Endodermal cell (in vitro differentiated cells): Measurements from ENCODE around the gene IL1F10. TPM values are rescaled to one million over a fixed set of nuclear protein-coding genes. Genes with fewer than 3 reads are reported as not detected.

ENCODE experiments used
- DNase-seq: peaks from one replicate; pipeline ENCODE4 v3.0.0-alpha.2; 2017
- H3K27ac ChIP-seq: 2 replicates; pipeline ENCODE4 v1.5.1; 2013; ENCODE audit warnings: mild to moderate bottlenecking, low read depth, low read length, moderate library complexity
- H3K27me3 ChIP-seq: 2 replicates; pipeline ENCODE4 v1.6.1; 2013; ENCODE audit warnings: mild to moderate bottlenecking, low read length, moderate library complexity; ENCODE audit not compliant: insufficient read depth, control insufficient read depth, poor library complexity, severe bottlenecking
- H3K36me3 ChIP-seq: 2 replicates; pipeline ENCODE4 v1.7.0; 2013; ENCODE audit warnings: mild to moderate bottlenecking, low read length, moderate library complexity; ENCODE audit not compliant: control insufficient read depth, insufficient read depth
- H3K4me1 ChIP-seq: one replicate; pipeline ENCODE4 v1.7.0; 2013; ENCODE audit warnings: low read length; ENCODE audit not compliant: control insufficient read depth, insufficient read depth
- H3K4me3 ChIP-seq: 2 replicates; pipeline ENCODE4 v1.5.1; 2013; ENCODE audit warnings: mild to moderate bottlenecking, low read length, moderate library complexity
- H3K9ac ChIP-seq: 2 replicates; pipeline ENCODE4 v1.6.1; 2013; ENCODE audit warnings: mild to moderate bottlenecking, low read length, moderate library complexity; ENCODE audit not compliant: poor library complexity, severe bottlenecking; ENCODE audit errors: extremely low read depth
- H3K9me3 ChIP-seq: 2 replicates; pipeline ENCODE4 v1.6.1; 2013; ENCODE audit warnings: mild to moderate bottlenecking, low read length, moderate library complexity; ENCODE audit not compliant: control insufficient read depth
- H3K27ac Mint-ChIP-seq: 2 replicates; pipeline ENCODE4 v1.8.0; 2020; ENCODE audit warnings: mixed read lengths
- H3K27me3 Mint-ChIP-seq: 2 replicates; pipeline ENCODE4 v1.8.0; 2021; ENCODE audit warnings: mild to moderate bottlenecking, mixed read lengths; ENCODE audit not compliant: insufficient read depth
- H3K36me3 Mint-ChIP-seq: 2 replicates; pipeline ENCODE4 v1.8.0; 2020; ENCODE audit warnings: low read depth, mixed read lengths
- H3K4me1 Mint-ChIP-seq: 2 replicates; pipeline ENCODE4 v1.8.0; 2020; ENCODE audit warnings: mixed read lengths
- H3K4me3 Mint-ChIP-seq: 2 replicates; pipeline ENCODE4 v1.8.0; 2020; ENCODE audit warnings: mild to moderate bottlenecking, moderate library complexity, mixed read lengths
- H3K9me3 Mint-ChIP-seq: 2 replicates; pipeline ENCODE4 v1.8.0; 2020; ENCODE audit warnings: mild to moderate bottlenecking, mixed read lengths
- WGBS, 2 experiments: methylation state at CpG; one replicate each; pipeline versions ENCODE4 v1.1.5 to v1.1.7; 2013; ENCODE audit warnings: missing lambda C conversion rate in 2 of 2, mixed read lengths in 1 of 2; ENCODE audit not compliant: insufficient coverage in 1 of 2, insufficient read length in 1 of 2; 5-methylcytosine and 5-hydroxymethylcytosine counted together
- total RNA-seq, 2 donors: library from RNA; stranded (reverse); fragmentation: NEBNext Ultra II Directional in 1 of 2; extraction: Animal tissue kit (Norgen Biotek cat#: 25700) in 1 of 2; gene quantifications; 2 replicates in 1 of 2; 3 replicates in 1 of 2; pipeline ENCODE4 v1.2.1, GENCODE V29; 2021
- TF ChIP-seq, protein P1 (sequence below): fragments of 200-600 bp; sonication (generic); conservative IDR thresholded peaks from 2 replicates; pipeline ENCODE4 v1.5.0; 2021; ENCODE audit warnings: antibody characterized with exemption, mild to moderate bottlenecking

The IL1F10 gene
- total RNA-seq, 2 donors from 2014 or later = not detected

DNA sequence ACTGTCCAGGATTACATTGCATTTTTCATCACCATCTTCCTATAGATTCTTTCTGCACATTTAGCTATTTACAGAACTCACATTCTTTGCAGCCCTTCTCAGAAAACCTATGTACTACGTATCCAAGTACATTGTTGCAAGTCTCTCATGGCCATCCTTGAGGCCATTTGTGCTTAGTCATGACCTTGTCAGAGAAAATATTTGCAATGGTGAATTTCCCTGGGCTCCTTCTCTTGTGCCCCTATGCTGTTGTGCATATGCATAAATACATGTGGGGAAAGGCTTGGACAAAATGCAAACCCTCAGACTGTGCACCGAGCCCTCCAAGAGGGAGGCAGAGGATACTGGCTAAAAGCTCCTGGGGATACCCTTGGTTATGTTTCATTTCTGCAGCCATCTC is 43.0 kb upstream of the IL1F10 start:
- Mint-ChIP-seq H3K27ac (no peak overlapping the region), H3K27me3 (peaks cover 57% of the 10 kb centered on the region)

DNA sequence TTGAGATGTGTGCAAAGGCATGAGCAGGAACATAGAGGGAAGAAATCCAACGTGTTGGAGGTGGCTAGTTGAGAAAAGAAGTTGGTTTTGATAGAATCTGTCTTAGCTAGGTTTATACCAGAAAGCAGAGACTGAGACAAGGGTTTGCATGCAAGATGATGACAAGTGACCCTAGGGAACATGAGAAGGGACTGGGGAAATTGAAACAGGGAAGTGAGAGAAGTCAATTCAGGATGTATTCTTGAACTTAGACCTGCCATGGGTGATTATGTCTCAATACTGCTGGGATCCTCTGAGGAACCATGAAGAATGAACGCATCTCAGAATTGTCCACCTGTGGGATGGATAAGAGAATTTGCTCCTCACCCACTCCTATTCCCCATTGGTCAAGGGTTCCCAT is 42.0 kb upstream of the IL1F10 start:
- DNase-seq = no peak
- Histone ChIP-seq H3K9ac (no peak overlapping the region), H3K4me3 (no peak overlapping the region), H3K4me1 (no peaks in the 10 kb centered on the region), H3K36me3 (no peaks in the 10 kb centered on the region), H3K9me3 (no peaks in the 10 kb centered on the region), H3K27me3 (peaks cover 81% of the 10 kb centered on the region), H3K27ac (no peak overlapping the region)
- peaks cover 63% of the 10 kb centered on the region for H3K27me3 Mint-ChIP-seq
- H3K36me3 Mint-ChIP-seq = no peaks in the 10 kb centered on the region
- no peaks in the 10 kb centered on the region for H3K4me1 Mint-ChIP-seq
- no peak overlapping the region for H3K27ac Mint-ChIP-seq
- no peak overlapping the region for H3K4me3 Mint-ChIP-seq
- 53 to 60% methylated on average over 2 of the region's 2 CpGs for WGBS, 2 experiments
- no peaks in the 10 kb centered on the region for H3K9me3 Mint-ChIP-seq
- TF ChIP-seq, protein P1, sequence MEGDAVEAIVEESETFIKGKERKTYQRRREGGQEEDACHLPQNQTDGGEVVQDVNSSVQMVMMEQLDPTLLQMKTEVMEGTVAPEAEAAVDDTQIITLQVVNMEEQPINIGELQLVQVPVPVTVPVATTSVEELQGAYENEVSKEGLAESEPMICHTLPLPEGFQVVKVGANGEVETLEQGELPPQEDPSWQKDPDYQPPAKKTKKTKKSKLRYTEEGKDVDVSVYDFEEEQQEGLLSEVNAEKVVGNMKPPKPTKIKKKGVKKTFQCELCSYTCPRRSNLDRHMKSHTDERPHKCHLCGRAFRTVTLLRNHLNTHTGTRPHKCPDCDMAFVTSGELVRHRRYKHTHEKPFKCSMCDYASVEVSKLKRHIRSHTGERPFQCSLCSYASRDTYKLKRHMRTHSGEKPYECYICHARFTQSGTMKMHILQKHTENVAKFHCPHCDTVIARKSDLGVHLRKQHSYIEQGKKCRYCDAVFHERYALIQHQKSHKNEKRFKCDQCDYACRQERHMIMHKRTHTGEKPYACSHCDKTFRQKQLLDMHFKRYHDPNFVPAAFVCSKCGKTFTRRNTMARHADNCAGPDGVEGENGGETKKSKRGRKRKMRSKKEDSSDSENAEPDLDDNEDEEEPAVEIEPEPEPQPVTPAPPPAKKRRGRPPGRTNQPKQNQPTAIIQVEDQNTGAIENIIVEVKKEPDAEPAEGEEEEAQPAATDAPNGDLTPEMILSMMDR = no peak

More for the DNA sequence above, 43.0 kb upstream of the IL1F10 start:
- H3K36me3 ChIP-seq = no peaks in the 10 kb centered on the region
- no peaks in the 10 kb centered on the region for H3K4me1 ChIP-seq
- H3K27me3 ChIP-seq = peaks cover 80% of the 10 kb centered on the region
- WGBS, 2 experiments = 91 to 100% methylated on average over 1 to 2 of the region's 2 CpGs
- DNase-seq = no peak
- H3K36me3 Mint-ChIP-seq = no peaks in the 10 kb centered on the region
- H3K9me3 ChIP-seq = no peaks in the 10 kb centered on the region
- H3K4me1 Mint-ChIP-seq = no peaks in the 10 kb centered on the region
- TF ChIP-seq, protein P1 = no peak
- no peak overlapping the region for H3K27ac ChIP-seq
- H3K9ac ChIP-seq = no peak overlapping the region
- no peak overlapping the region for H3K4me3 Mint-ChIP-seq
- no peak overlapping the region for H3K4me3 ChIP-seq
- H3K9me3 Mint-ChIP-seq = peaks cover 1% of the 10 kb centered on the region

DNA sequence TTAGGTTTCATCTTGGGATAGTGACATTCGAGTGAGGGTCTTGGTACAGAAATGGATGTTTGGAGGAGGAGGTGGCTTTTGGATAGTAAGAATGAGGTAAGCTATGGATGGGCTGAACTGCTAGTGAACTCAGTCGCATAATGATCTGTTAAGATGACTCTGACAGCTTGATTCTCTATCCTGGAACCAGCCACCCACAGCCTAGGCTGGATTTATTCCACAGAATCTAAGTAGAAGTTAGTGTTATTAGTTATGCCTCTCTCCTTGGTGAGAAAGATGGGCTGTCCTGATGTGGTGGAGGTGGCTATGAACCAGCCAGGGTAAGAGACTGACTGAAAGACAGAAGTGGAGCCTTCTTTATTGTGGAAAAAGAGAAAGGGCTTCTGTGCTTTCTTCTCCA is 40.1 kb upstream of the IL1F10 start:
- WGBS, 2 experiments = 84 to 88% methylated on average over 2 of the region's 2 CpGs
- Histone ChIP-seq H3K9ac (no peak overlapping the region), H3K4me3 (no peak overlapping the region), H3K36me3 (no peaks in the 10 kb centered on the region), H3K27ac (no peak overlapping the region), H3K4me1 (no peaks in the 10 kb centered on the region), H3K9me3 (no peaks in the 10 kb centered on the region), H3K27me3 (peaks cover 88% of the 10 kb centered on the region)
- Mint-ChIP-seq H3K27me3 (peaks cover 61% of the 10 kb centered on the region), H3K27ac (no peak overlapping the region), H3K4me1 (no peaks in the 10 kb centered on the region), H3K9me3 (no peaks in the 10 kb centered on the region), H3K36me3 (no peaks in the 10 kb centered on the region), H3K4me3 (no peak overlapping the region)
- no peak for DNase-seq
- TF ChIP-seq, protein P1 = no peak
